Neural progenitor cell (in vitro differentiated cells): ENCODE results near the gene OR10C1. TPM values are rescaled to one million over a fixed set of nuclear protein-coding genes. Genes with fewer than 3 reads are reported as not detected.

Experiments used
- DNase-seq: peaks from one replicate; pipeline ENCODE4 v3.0.0-alpha.2; 2016; ENCODE audit warnings: low spot score
- H2AFZ ChIP-seq: fragments of 200-600 bp; sonication (generic); replicated peaks from 2 replicates; pipeline ENCODE4 v1.6.1; 2016; ENCODE audit warnings: antibody characterized with exemption
- H3F3A ChIP-seq: fragments of 200-600 bp; sonication (generic); 2 replicates; pipeline ENCODE4 v1.6.1; 2016; ENCODE audit warnings: antibody characterized with exemption, low read depth
- H3K27ac ChIP-seq: fragments of 200-600 bp; sonication (generic); 2 replicates; pipeline ENCODE4 v1.5.1; 2016; ENCODE audit warnings: mild to moderate bottlenecking
- H3K27me3 ChIP-seq: fragments of 200-600 bp; sonication (generic); 2 replicates; pipeline ENCODE4 v1.6.1; 2016; ENCODE audit warnings: mild to moderate bottlenecking, moderate library complexity
- H3K36me3 ChIP-seq: fragments of 200-600 bp; sonication (generic); 2 replicates; pipeline ENCODE4 v1.5.1; 2016
- H3K4me1 ChIP-seq: fragments of 200-600 bp; sonication (generic); 2 replicates; pipeline ENCODE4 v1.6.1; 2016; ENCODE audit warnings: mixed run types
- H3K4me2 ChIP-seq: fragments of 200-600 bp; sonication (generic); 2 replicates; pipeline ENCODE4 v1.6.1; 2016
- H3K4me3 ChIP-seq: fragments of 200-600 bp; sonication (generic); 2 replicates; pipeline ENCODE4 v1.5.1; 2016
- H3K79me2 ChIP-seq: fragments of 200-600 bp; sonication (generic); 2 replicates; pipeline ENCODE4 v1.6.1; 2016; ENCODE audit warnings: low read depth
- H3K9ac ChIP-seq: fragments of 200-600 bp; sonication (generic); 2 replicates; pipeline ENCODE4 v1.6.1; 2016
- H3K9me3 ChIP-seq: fragments of 200-600 bp; sonication (generic); 2 replicates; pipeline ENCODE4 v1.5.1; 2016; ENCODE audit warnings: low read depth
- H4K20me1 ChIP-seq: fragments of 200-600 bp; sonication (generic); 2 replicates; pipeline ENCODE4 v1.6.1; 2016; ENCODE audit warnings: low read depth
- H3K27ac Mint-ChIP-seq: 3 replicates; pipeline ENCODE4 v1.8.0; 2021; ENCODE audit warnings: mixed read lengths
- H3K27me3 Mint-ChIP-seq: 2 replicates; pipeline ENCODE4 v1.8.0; 2022; ENCODE audit warnings: low read depth, mild to moderate bottlenecking, inconsistent platforms, moderate library complexity, mixed read lengths; ENCODE audit not compliant: insufficient read depth
- H3K36me3 Mint-ChIP-seq: 3 replicates; pipeline ENCODE4 v1.8.0; 2021; ENCODE audit warnings: mixed read lengths
- H3K4me1 Mint-ChIP-seq: 3 replicates; pipeline ENCODE4 v1.8.0; 2021; ENCODE audit warnings: mixed read lengths
- H3K4me3 Mint-ChIP-seq: 3 replicates; pipeline ENCODE4 v1.8.0; 2021; ENCODE audit warnings: mild to moderate bottlenecking, moderate library complexity, mixed read lengths
- H3K9me3 Mint-ChIP-seq: 3 replicates; pipeline ENCODE4 v1.8.0; 2020; ENCODE audit warnings: mixed read lengths
- CTCF ChIP-seq: fragments of 200-600 bp; sonication (generic); IDR thresholded peaks from 2 replicates; pipeline ENCODE4 v1.5.1; 2017; ENCODE audit warnings: antibody characterized with exemption, mild to moderate bottlenecking
- EZH2 ChIP-seq: fragments of 200-600 bp; sonication (generic); IDR thresholded peaks from 2 replicates; pipeline ENCODE4 v1.6.1; 2017; ENCODE audit warnings: antibody characterized with exemption, mild to moderate bottlenecking, moderate library complexity
- EZH2phosphoT487 ChIP-seq: fragments of 200-600 bp; sonication (generic); IDR thresholded peaks from 2 replicates; pipeline ENCODE4 v1.6.1; 2017; ENCODE audit warnings: antibody characterized with exemption
- total RNA-seq: library from RNA; depleted of rRNA; stranded (reverse); fragments of >200 nt; gene quantifications from 2 replicates; pipeline ENCODE4 v1.2.3, GENCODE V29; 2015; ENCODE audit warnings: low replicate concordance

Gene OR10C1
- total RNA-seq, 1 donor from 2014 or later = not detected

- Mint-ChIP-seq H3K9me3 (peaks cover 4% of the 10 kb centered on the region), H3K27me3 (peaks cover 5% of the 10 kb centered on the region), H3K27ac (no peak overlapping the region), H3K4me3 (no peak overlapping the region), H3K36me3 (no peaks in the 10 kb centered on the region), H3K4me1 (no peaks in the 10 kb centered on the region)
- Histone ChIP-seq H3K36me3 (no peaks in the 10 kb centered on the region), H3F3A (no peaks in the 10 kb centered on the region), H2AFZ (no peak overlapping the region), H3K4me1 (no peaks in the 10 kb centered on the region), H3K79me2 (no peaks in the 10 kb centered on the region), H3K4me3 (no peak overlapping the region), H3K27ac (no peak overlapping the region), H3K9ac (no peak overlapping the region), H3K4me2 (no peak overlapping the region), H3K27me3 (no peaks in the 10 kb centered on the region), H3K9me3 (no peaks in the 10 kb centered on the region), H4K20me1 (no peaks in the 10 kb centered on the region)
- DNase-seq = peak; percentile 54
- no peak for TF ChIP-seq EZH2
Measured at GRCh38 chr6:29447670-29448069, 8.6 kb downstream of the OR10C1 start.

- no peaks in the 10 kb centered on the region for H3K9me3 Mint-ChIP-seq
- Histone ChIP-seq H2AFZ (no peak overlapping the region), H3K27me3 (no peaks in the 10 kb centered on the region), H3K9ac (no peak overlapping the region), H3K36me3 (no peaks in the 10 kb centered on the region), H3K79me2 (no peaks in the 10 kb centered on the region), H3K4me2 (no peak overlapping the region), H3K9me3 (no peaks in the 10 kb centered on the region), H4K20me1 (no peaks in the 10 kb centered on the region), H3K4me3 (no peak overlapping the region), H3F3A (no peaks in the 10 kb centered on the region), H3K4me1 (no peaks in the 10 kb centered on the region), H3K27ac (no peak overlapping the region)
- peaks cover 5% of the 10 kb centered on the region for H3K27me3 Mint-ChIP-seq
- H3K36me3 Mint-ChIP-seq = no peaks in the 10 kb centered on the region
- DNase-seq = no peak
- H3K4me3 Mint-ChIP-seq = no peak overlapping the region
- H3K4me1 Mint-ChIP-seq = no peaks in the 10 kb centered on the region
- no peak overlapping the region for H3K27ac Mint-ChIP-seq
- TF ChIP-seq EZH2 (no peak), EZH2phosphoT487 (no peak), CTCF (no peak)
Measured at GRCh38 chr6:29451471-29452193, 12.5 kb downstream of the OR10C1 start.

- Histone ChIP-seq H2AFZ (no peak within 1 kb of the TSS), H3K27ac (no peak within 1 kb of the TSS), H3K4me1 (no peaks in the 10 kb centered on the region), H4K20me1 (no peaks in the 10 kb centered on the region), H3F3A (no peaks in the 10 kb centered on the region), H3K79me2 (no peaks in the 10 kb centered on the region), H3K36me3 (no peaks in the 10 kb centered on the region), H3K27me3 (no peaks in the 10 kb centered on the region), H3K9me3 (no peaks in the 10 kb centered on the region), H3K9ac (no peak within 1 kb of the TSS), H3K4me3 (no peak within 1 kb of the TSS), H3K4me2 (no peak within 1 kb of the TSS)
- no peaks in the 10 kb centered on the region for H3K27me3 Mint-ChIP-seq
- no peaks in the 10 kb centered on the region for H3K9me3 Mint-ChIP-seq
- no peak for DNase-seq
- no peaks in the 10 kb centered on the region for H3K36me3 Mint-ChIP-seq
- TF ChIP-seq EZH2phosphoT487 = no peak
- TF ChIP-seq EZH2 = no peak
- TF ChIP-seq CTCF = no peak
- no peak within 1 kb of the TSS for H3K27ac Mint-ChIP-seq
- H3K4me1 Mint-ChIP-seq = no peaks in the 10 kb centered on the region
- H3K4me3 Mint-ChIP-seq = no peak within 1 kb of the TSS
Measured at GRCh38 chr6:29456971-29457370, 17.9 kb downstream of the OR10C1 start, which contains the start of the genes OR11A1 and OR2H1. TSS of gene OR11A1 (minus strand) at chr6:29457071. CDS start at chr6:29427641, 29,430 bp downstream. TSS of gene OR2H1 (plus strand) at chr6:29457155. CDS start at chr6:29461770, 4,615 bp downstream.
